Osteocyte (in vitro differentiated cells): ENCODE data around the gene IL2RG. TPM values are rescaled to one million over a fixed set of nuclear protein-coding genes. Genes with fewer than 3 reads are reported as not detected.

Experiments used
- DNase-seq: peaks from one replicate; pipeline ENCODE4 v3.0.0; 2021; ENCODE audit warnings: mixed read lengths; ENCODE audit not compliant: unreplicated experiment; ENCODE audit errors: extremely low spot score
- H3K27ac Mint-ChIP-seq: one replicate; pipeline ENCODE4 v1.8.0; 2021; ENCODE audit warnings: mild to moderate bottlenecking, mixed read lengths; ENCODE audit not compliant: unreplicated experiment
- H3K27me3 Mint-ChIP-seq: one replicate; pipeline ENCODE4 v1.8.0; 2021; ENCODE audit warnings: mixed read lengths; ENCODE audit not compliant: unreplicated experiment
- H3K36me3 Mint-ChIP-seq: one replicate; pipeline ENCODE4 v1.8.0; 2021; ENCODE audit warnings: mixed read lengths; ENCODE audit not compliant: unreplicated experiment
- H3K4me1 Mint-ChIP-seq: one replicate; pipeline ENCODE4 v1.8.0; 2021; ENCODE audit warnings: mixed read lengths; ENCODE audit not compliant: unreplicated experiment
- H3K4me3 Mint-ChIP-seq: one replicate; pipeline ENCODE4 v1.8.0; 2021; ENCODE audit warnings: mild to moderate bottlenecking, moderate library complexity, mixed read lengths; ENCODE audit not compliant: unreplicated experiment
- H3K9me3 Mint-ChIP-seq: one replicate; pipeline ENCODE4 v1.8.0; 2021; ENCODE audit warnings: mixed read lengths; ENCODE audit not compliant: unreplicated experiment
- CTCF ChIP-seq: fragments of 200-600 bp; sonication (generic); IDR thresholded peaks from 2 replicates; pipeline ENCODE4 v1.5.0; 2021; ENCODE audit warnings: antibody characterized with exemption, mild to moderate bottlenecking, moderate library complexity
- total RNA-seq: library from RNA; stranded (reverse); gene quantifications from 2 replicates; pipeline ENCODE4 v1.2.1, GENCODE V29; 2021

IL2RG gene
- total RNA-seq, 1 donor from 2014 or later, result not detected

- Mint-ChIP-seq H3K27ac (peak overlapping the region; percentile 77), H3K27me3 (no peaks in the 10 kb centered on the region), H3K36me3 (peaks cover 5% of the 10 kb centered on the region), H3K4me3 (peak overlapping the region; percentile 80), H3K9me3 (peaks cover 4% of the 10 kb centered on the region), H3K4me1 (no peaks in the 10 kb centered on the region)
- DNase-seq, result no peak
- no peak for TF ChIP-seq CTCF
Observed at GRCh38 chrX:71118985-71119535, 7.7 kb upstream of the IL2RG start.

- Mint-ChIP-seq H3K27me3 (no peaks in the 10 kb centered on the region), H3K9me3 (peaks cover 4% of the 10 kb centered on the region), H3K4me1 (no peaks in the 10 kb centered on the region), H3K36me3 (peaks cover 3% of the 10 kb centered on the region), H3K4me3 (peak within 1 kb of the TSS; percentile 80), H3K27ac (peak within 1 kb of the TSS; percentile 77)
- peak; percentile 92 for DNase-seq
- no peak for TF ChIP-seq CTCF
Observed at GRCh38 chrX:71118032-71118984, 6.9 kb upstream of the IL2RG start, which contains the start of gene MED12. MED12 (plus strand) TSS chrX:71118596; CDS start chrX:71118755, 159 bp downstream.

- no peak for DNase-seq
- no peaks in the 10 kb centered on the region for H3K4me1 Mint-ChIP-seq
- H3K27ac Mint-ChIP-seq, result no peak overlapping the region
- H3K36me3 Mint-ChIP-seq, result peaks cover 3% of the 10 kb centered on the region
- no peak overlapping the region for H3K4me3 Mint-ChIP-seq
- TF ChIP-seq CTCF, result no peak
- peaks cover 4% of the 10 kb centered on the region for H3K9me3 Mint-ChIP-seq
- H3K27me3 Mint-ChIP-seq, result no peaks in the 10 kb centered on the region
Observed at GRCh38 chrX:71117358-71117757, 6.0 kb upstream of the IL2RG start.

GRCh38 chrX:71111921-71112431, 599 bp upstream of the IL2RG start:
- H3K4me1 Mint-ChIP-seq, result no peaks in the 10 kb centered on the region
- no peak for TF ChIP-seq CTCF
- no peak overlapping the region for H3K27ac Mint-ChIP-seq

GRCh38 chrX:71109051-71109450, 2.3 kb downstream of the IL2RG start:
- Mint-ChIP-seq H3K27me3 (no peaks in the 10 kb centered on the region), H3K4me1 (peaks cover 4% of the 10 kb centered on the region), H3K27ac (no peak overlapping the region), H3K9me3 (no peaks in the 10 kb centered on the region), H3K36me3 (no peaks in the 10 kb centered on the region), H3K4me3 (no peak overlapping the region)
- DNase-seq, result no peak
- TF ChIP-seq CTCF, result no peak

More at GRCh38 chrX:71111921-71112431, 599 bp upstream of the IL2RG start:
- no peak for DNase-seq
- Mint-ChIP-seq H3K27me3 (no peaks in the 10 kb centered on the region), H3K36me3 (no peaks in the 10 kb centered on the region), H3K9me3 (no peaks in the 10 kb centered on the region), H3K4me3 (no peak overlapping the region)
